Activated naive CD8-positive, alpha-beta T cell treated with anti-CD3 and anti-CD28 coated beads, Interleukin-2, amount 10 ng/mL, durations not matched to agents 7 days and 5 days (primary cell): ENCODE data around the gene AP2A1. TPM values are rescaled to one million over a fixed set of nuclear protein-coding genes. Genes with fewer than 3 reads are reported as not detected.
"Not testable (repeated sequence)": the region's sequence is repeated elsewhere in the genome, so short reads cannot be mapped to it uniquely, and the experiment has no call there.

Experiments
- ATAC-seq: fragments of 150-1000 bp; cut with Tn5 transposase; one replicate; pipeline ENCODE4 v1.10.0; 2021; ENCODE audit warnings: low read depth, moderate library complexity
- POLR2A ChIA-PET: fragments of 350-600 bp; sonication (Branson Sonifier 250); formaldehyde crosslinking; loops from one replicate; lab custom pipeline; 2021; ENCODE audit warnings: antibody characterized with exemption; lab: Charles Lee
- DNase-seq: peaks from one replicate; pipeline ENCODE4 v3.0.0; 2021
- H3K27ac Mint-ChIP-seq: one replicate; pipeline ENCODE4 v1.8.0; 2022; ENCODE audit warnings: mild to moderate bottlenecking, mixed read lengths
- H3K27me3 Mint-ChIP-seq: one replicate; pipeline ENCODE4 v1.8.0; 2022; ENCODE audit warnings: mild to moderate bottlenecking, moderate library complexity, mixed read lengths
- H3K36me3 Mint-ChIP-seq: one replicate; pipeline ENCODE4 v1.8.0; 2021; ENCODE audit warnings: mild to moderate bottlenecking, mixed read lengths
- H3K4me1 Mint-ChIP-seq: one replicate; pipeline ENCODE4 v1.8.0; 2021; ENCODE audit warnings: mixed read lengths
- H3K4me3 Mint-ChIP-seq: one replicate; pipeline ENCODE4 v1.8.0; 2022; ENCODE audit warnings: mild to moderate bottlenecking, moderate library complexity, mixed read lengths
- H3K9me3 Mint-ChIP-seq: one replicate; pipeline ENCODE4 v1.8.0; 2021; ENCODE audit warnings: mixed read lengths
- total RNA-seq, 2 experiments: library from RNA; stranded (reverse); gene quantifications; one replicate each; pipeline ENCODE4 v1.2.3, GENCODE V29; 2021

AP2A1 gene
- 10 to 100 TPM; 81.6 to 87.7 TPM for total RNA-seq

GRCh38 chr19:49766930-49767299 is at the start of gene AP2A1:
TSS of gene AP2A1 (plus strand) at chr19:49767001. CDS start at chr19:49767134, 133 bp downstream.
- Mint-ChIP-seq H3K4me1 (peaks cover 30% of the 10 kb centered on the region), H3K27me3 (no peaks in the 10 kb centered on the region), H3K4me3 (peak within 1 kb of the TSS; percentile 97), H3K27ac (peak within 1 kb of the TSS; percentile 94), H3K9me3 (no peaks in the 10 kb centered on the region), H3K36me3 (peaks cover 10% of the 10 kb centered on the region)
- DNase-seq (no peak), ATAC-seq (no peak)
- POLR2A ChIA-PET, result interaction anchor here (0.6 to 1.8 kb wide), 11 partner anchors 12 to 1129 kb away, joined by 3 to 7 read pairs (median 3); partner anchors contain the start of genes MED25 and NUP62

GRCh38 chr19:49718511-49718910 is 48.3 kb upstream of the AP2A1 start:
- H3K4me3 Mint-ChIP-seq, result peak overlapping the region; percentile 35
- DNase-seq (no peak), ATAC-seq (no peak)
- no peaks in the 10 kb centered on the region for H3K27me3 Mint-ChIP-seq
- H3K4me1 Mint-ChIP-seq, result peaks cover 8% of the 10 kb centered on the region
- H3K9me3 Mint-ChIP-seq, result no peaks in the 10 kb centered on the region
- POLR2A ChIA-PET, result interaction anchor here (1.6 to 2.2 kb wide), 2 partner anchors 42 to 129 kb away, joined by 4 to 5 read pairs; partner anchors contain the start of gene PRMT1
- no peaks in the 10 kb centered on the region for H3K36me3 Mint-ChIP-seq
- H3K27ac Mint-ChIP-seq, result peak overlapping the region; percentile 54

GRCh38 chr19:49718991-49719390 is 47.8 kb upstream of the AP2A1 start:
- POLR2A ChIA-PET, result interaction anchor here (2.2 kb wide), 1 partner anchor 129 kb away, joined by 5 read pairs; no protein-coding TSS in a partner anchor
- no peak overlapping the region for H3K4me3 Mint-ChIP-seq
- ATAC-seq (no peak), DNase-seq (no peak)
- H3K9me3 Mint-ChIP-seq, result no peaks in the 10 kb centered on the region
- peak overlapping the region; percentile 24 for H3K27ac Mint-ChIP-seq
- no peaks in the 10 kb centered on the region for H3K36me3 Mint-ChIP-seq
- H3K4me1 Mint-ChIP-seq, result peaks cover 8% of the 10 kb centered on the region
- no peaks in the 10 kb centered on the region for H3K27me3 Mint-ChIP-seq

- not testable (repeated sequence) for H3K27ac Mint-ChIP-seq, H3K4me1 Mint-ChIP-seq, H3K4me3 Mint-ChIP-seq, H3K9me3 Mint-ChIP-seq, ATAC-seq, H3K27me3 Mint-ChIP-seq, H3K36me3 Mint-ChIP-seq, DNase-seq
- POLR2A ChIA-PET, result interaction anchor here (0.7 kb wide), 1 partner anchor 132 kb away, joined by 4 read pairs; the partner anchor contains the start of gene PTOV1
Measured at GRCh38 chr19:49719420-49719819, 47.4 kb upstream of the AP2A1 start.

GRCh38 chr19:49727217-49728030 is 39.4 kb upstream of the AP2A1 start:
- Mint-ChIP-seq H3K4me3 (no peak overlapping the region), H3K9me3 (no peaks in the 10 kb centered on the region), H3K27ac (no peak overlapping the region), H3K36me3 (no peaks in the 10 kb centered on the region), H3K4me1 (peaks cover 3% of the 10 kb centered on the region), H3K27me3 (no peaks in the 10 kb centered on the region)
- POLR2A ChIA-PET, result no interaction called here
- no peak for ATAC-seq
- DNase-seq, result no peak

- Mint-ChIP-seq H3K9me3 (no peaks in the 10 kb centered on the region), H3K27ac (no peak overlapping the region), H3K4me3 (no peak overlapping the region), H3K36me3 (no peaks in the 10 kb centered on the region), H3K4me1 (peaks cover 3% of the 10 kb centered on the region), H3K27me3 (no peaks in the 10 kb centered on the region)
- DNase-seq (no peak), ATAC-seq (no peak)
- POLR2A ChIA-PET, result interaction anchor here (0.6 kb wide), 1 partner anchor 39 kb away, joined by 3 read pairs; the partner anchor contains the start of gene CPT1C
Measured at GRCh38 chr19:49730166-49730565, 36.6 kb upstream of the AP2A1 start.

- Mint-ChIP-seq H3K4me1 (peaks cover 5% of the 10 kb centered on the region), H3K4me3 (no peak overlapping the region), H3K27me3 (no peaks in the 10 kb centered on the region), H3K9me3 (no peaks in the 10 kb centered on the region), H3K27ac (no peak overlapping the region), H3K36me3 (peaks cover 2% of the 10 kb centered on the region)
- DNase-seq (no peak), ATAC-seq (no peak)
- POLR2A ChIA-PET, result no interaction called here
Measured at GRCh38 chr19:49738268-49738667, 28.5 kb upstream of the AP2A1 start.

- H3K4me1 Mint-ChIP-seq, result peaks cover 5% of the 10 kb centered on the region
- no peak overlapping the region for H3K27ac Mint-ChIP-seq
- H3K27me3 Mint-ChIP-seq, result no peaks in the 10 kb centered on the region
- POLR2A ChIA-PET, result no interaction called here
- no peak overlapping the region for H3K4me3 Mint-ChIP-seq
- no peak for ATAC-seq
- H3K36me3 Mint-ChIP-seq, result peaks cover 2% of the 10 kb centered on the region
- no peak for DNase-seq
- H3K9me3 Mint-ChIP-seq, result no peaks in the 10 kb centered on the region
Measured at GRCh38 chr19:49739098-49739497, 27.7 kb upstream of the AP2A1 start.

- H3K4me1 Mint-ChIP-seq, result peaks cover 5% of the 10 kb centered on the region
- H3K4me3 Mint-ChIP-seq, result no peak overlapping the region
- no peak for DNase-seq
- H3K9me3 Mint-ChIP-seq, result no peaks in the 10 kb centered on the region
- H3K27ac Mint-ChIP-seq, result no peak overlapping the region
- POLR2A ChIA-PET, result no interaction called here
- peaks cover 2% of the 10 kb centered on the region for H3K36me3 Mint-ChIP-seq
- H3K27me3 Mint-ChIP-seq, result no peaks in the 10 kb centered on the region
- no peak for ATAC-seq
Measured at GRCh38 chr19:49739933-49740332, 26.9 kb upstream of the AP2A1 start.

- POLR2A ChIA-PET, result interaction anchor here (0.7 kb wide), 1 partner anchor 135 kb away, joined by 3 read pairs; no protein-coding TSS in a partner anchor
- ATAC-seq (no peak), DNase-seq (no peak)
- H3K4me3 Mint-ChIP-seq, result no peak overlapping the region
- H3K36me3 Mint-ChIP-seq, result peaks cover 2% of the 10 kb centered on the region
- H3K27ac Mint-ChIP-seq, result no peak overlapping the region
- H3K27me3 Mint-ChIP-seq, result no peaks in the 10 kb centered on the region
- no peaks in the 10 kb centered on the region for H3K9me3 Mint-ChIP-seq
- H3K4me1 Mint-ChIP-seq, result peaks cover 5% of the 10 kb centered on the region
Measured at GRCh38 chr19:49741210-49741844, 25.5 kb upstream of the AP2A1 start.

GRCh38 chr19:49744946-49745381 is 21.8 kb upstream of the AP2A1 start:
- no peak overlapping the region for H3K27ac Mint-ChIP-seq
- H3K27me3 Mint-ChIP-seq, result no peaks in the 10 kb centered on the region
- POLR2A ChIA-PET, result no interaction called here
- peaks cover 2% of the 10 kb centered on the region for H3K4me1 Mint-ChIP-seq
- no peaks in the 10 kb centered on the region for H3K36me3 Mint-ChIP-seq
- DNase-seq (no peak), ATAC-seq (no peak)
- no peaks in the 10 kb centered on the region for H3K9me3 Mint-ChIP-seq
- no peak overlapping the region for H3K4me3 Mint-ChIP-seq

GRCh38 chr19:49746206-49746958 is 20.4 kb upstream of the AP2A1 start:
- ATAC-seq (peak; percentile 30), DNase-seq (peak; percentile 46)
- Mint-ChIP-seq H3K27ac (no peak overlapping the region), H3K36me3 (no peaks in the 10 kb centered on the region), H3K4me1 (no peaks in the 10 kb centered on the region), H3K9me3 (no peaks in the 10 kb centered on the region), H3K27me3 (peaks cover 3% of the 10 kb centered on the region), H3K4me3 (no peak overlapping the region)
- POLR2A ChIA-PET, result no interaction called here
